Keratinocyte (primary cell): ENCODE results near the gene CFAP53.

Experiments
- EZH2 ChIP-seq: IDR thresholded peaks from one replicate; pipeline ENCODE4 v1.6.1; 2012; ENCODE audit warnings: inconsistent platforms, mild to moderate bottlenecking, low read length, moderate library complexity
- TF ChIP-seq, protein P1 (sequence below), 3 experiments: IDR thresholded peaks in 1 of 3; conservative IDR thresholded peaks in 1 of 3; optimal IDR thresholded peaks in 1 of 3; 2 replicates in 2 of 3; 3 replicates in 1 of 3; pipeline versions ENCODE3 to v1.5.1; 2011; ENCODE audit warnings: low read length in 3 of 3, mild to moderate bottlenecking in 3 of 3, moderate library complexity in 2 of 3, control low read depth in 1 of 3, inconsistent platforms in 1 of 3; ENCODE audit not compliant: insufficient read depth in 2 of 3; ENCODE audit errors: extremely low read depth in 1 of 3

DNA sequence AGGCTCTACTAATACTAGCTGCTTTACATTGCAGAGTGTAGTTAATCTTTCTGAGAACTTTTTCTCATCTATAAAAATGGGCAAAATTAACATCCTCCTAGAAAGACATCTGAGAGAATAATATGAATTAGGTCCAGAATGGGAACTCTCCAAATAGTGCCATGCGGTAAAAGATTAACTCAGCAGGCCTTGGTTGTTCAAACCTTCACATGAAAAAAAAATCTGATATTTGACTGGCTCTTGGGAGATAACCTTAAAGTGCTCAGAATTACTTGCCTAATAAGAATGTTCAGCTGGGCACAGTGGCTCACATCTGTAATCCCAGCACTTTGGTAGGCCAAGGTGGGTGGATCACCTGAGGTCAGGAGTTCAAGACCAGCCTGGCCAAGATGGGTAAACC is 26.7 kb upstream of the CFAP53 start:
- TF ChIP-seq, protein P1, sequence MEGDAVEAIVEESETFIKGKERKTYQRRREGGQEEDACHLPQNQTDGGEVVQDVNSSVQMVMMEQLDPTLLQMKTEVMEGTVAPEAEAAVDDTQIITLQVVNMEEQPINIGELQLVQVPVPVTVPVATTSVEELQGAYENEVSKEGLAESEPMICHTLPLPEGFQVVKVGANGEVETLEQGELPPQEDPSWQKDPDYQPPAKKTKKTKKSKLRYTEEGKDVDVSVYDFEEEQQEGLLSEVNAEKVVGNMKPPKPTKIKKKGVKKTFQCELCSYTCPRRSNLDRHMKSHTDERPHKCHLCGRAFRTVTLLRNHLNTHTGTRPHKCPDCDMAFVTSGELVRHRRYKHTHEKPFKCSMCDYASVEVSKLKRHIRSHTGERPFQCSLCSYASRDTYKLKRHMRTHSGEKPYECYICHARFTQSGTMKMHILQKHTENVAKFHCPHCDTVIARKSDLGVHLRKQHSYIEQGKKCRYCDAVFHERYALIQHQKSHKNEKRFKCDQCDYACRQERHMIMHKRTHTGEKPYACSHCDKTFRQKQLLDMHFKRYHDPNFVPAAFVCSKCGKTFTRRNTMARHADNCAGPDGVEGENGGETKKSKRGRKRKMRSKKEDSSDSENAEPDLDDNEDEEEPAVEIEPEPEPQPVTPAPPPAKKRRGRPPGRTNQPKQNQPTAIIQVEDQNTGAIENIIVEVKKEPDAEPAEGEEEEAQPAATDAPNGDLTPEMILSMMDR (optimal IDR thresholded peaks at IDR 0.05 in 1 of 3, IDR thresholded peaks at IDR 0.05 in 1 of 3, conservative IDR thresholded peaks at IDR 0.05 in 1 of 3; ENCODE audit: extremely low read depth in 1 of 3, insufficient read depth in 2 of 3, low read length in 3 of 3) = no peak
- no peak for TF ChIP-seq EZH2
